Activated naive CD4-positive, alpha-beta T cell treated with anti-CD3 and anti-CD28 coated beads for 36 hours (primary cell): ENCODE measurements around the gene HKDC1. TPM values are rescaled to one million over a fixed set of nuclear protein-coding genes. Genes with fewer than 3 reads are reported as not detected.

Experiments used
- CTCF ChIA-PET: fragments of 350-600 bp; sonication (Branson Sonifier 250); formaldehyde crosslinking; loops from one replicate; lab custom pipeline; 2021; ENCODE audit warnings: antibody characterized with exemption; lab: Charles Lee
- DNase-seq: peaks from one replicate; pipeline ENCODE4 v3.0.0-alpha.2; 2020
- H3K27ac Mint-ChIP-seq: one replicate; pipeline ENCODE4 v1.8.0; 2021; ENCODE audit warnings: mild to moderate bottlenecking, mixed read lengths
- H3K27me3 Mint-ChIP-seq: one replicate; pipeline ENCODE4 v1.8.0; 2021; ENCODE audit warnings: low read depth, mixed read lengths
- H3K36me3 Mint-ChIP-seq: one replicate; pipeline ENCODE4 v1.8.0; 2021; ENCODE audit warnings: low read depth, mixed read lengths
- H3K4me1 Mint-ChIP-seq: one replicate; pipeline ENCODE4 v1.8.0; 2021; ENCODE audit warnings: low read depth, mixed read lengths
- H3K4me3 Mint-ChIP-seq: one replicate; pipeline ENCODE4 v1.8.0; 2021; ENCODE audit warnings: mild to moderate bottlenecking, moderate library complexity, mixed read lengths
- H3K9me3 Mint-ChIP-seq: one replicate; pipeline ENCODE4 v1.8.0; 2021; ENCODE audit warnings: mixed read lengths
- intact Hi-C: fragments of 100-400 bp; cut with micrococcal nuclease; formaldehyde crosslinking; loops from one replicate; pipeline ENCODE4 v1.15.1; 2023
- total RNA-seq, 2 experiments: library from RNA; stranded (reverse); gene quantifications; one replicate each; pipeline ENCODE4 v1.2.3, GENCODE V29; 2021

The HKDC1 gene
- total RNA-seq, 2 experiments from 2014 or later: 1.5 to 1.6 TPM

- Mint-ChIP-seq H3K9me3 (no peaks in the 10 kb centered on the region), H3K27ac (peak overlapping the region; percentile 29), H3K36me3 (peaks cover 18% of the 10 kb centered on the region), H3K27me3 (no peaks in the 10 kb centered on the region), H3K4me3 (no peak overlapping the region), H3K4me1 (peaks cover 7% of the 10 kb centered on the region)
- DNase-seq: no peak
- intact Hi-C loops: no loop called here
- CTCF ChIA-PET: no interaction called here
Measured at GRCh38 chr10:69201045-69201444, 19.1 kb upstream of the HKDC1 start.

GRCh38 chr10:69202332-69202731 lies 17.8 kb upstream of the HKDC1 start:
- Mint-ChIP-seq H3K9me3 (no peaks in the 10 kb centered on the region), H3K27ac (no peak overlapping the region), H3K4me1 (peaks cover 7% of the 10 kb centered on the region), H3K27me3 (no peaks in the 10 kb centered on the region), H3K4me3 (no peak overlapping the region), H3K36me3 (peaks cover 18% of the 10 kb centered on the region)
- CTCF ChIA-PET: no interaction called here
- no peak for DNase-seq
- intact Hi-C loops: no loop called here

GRCh38 chr10:69208761-69209160 lies 11.4 kb upstream of the HKDC1 start:
- DNase-seq: no peak
- no peaks in the 10 kb centered on the region for H3K9me3 Mint-ChIP-seq
- peaks cover 3% of the 10 kb centered on the region for H3K4me1 Mint-ChIP-seq
- peaks cover 10% of the 10 kb centered on the region for H3K36me3 Mint-ChIP-seq
- no peak overlapping the region for H3K27ac Mint-ChIP-seq
- no peaks in the 10 kb centered on the region for H3K27me3 Mint-ChIP-seq
- intact Hi-C loops: no loop called here
- CTCF ChIA-PET: interaction anchor here (0.6 to 0.7 kb wide), 3 partner anchors 9 to 110 kb away, joined by 3 to 7 read pairs (median 4); no protein-coding TSS in a partner anchor
- no peak overlapping the region for H3K4me3 Mint-ChIP-seq

GRCh38 chr10:69209787-69210484 lies 10.2 kb upstream of the HKDC1 start:
- Mint-ChIP-seq H3K4me3 (no peak overlapping the region), H3K36me3 (peaks cover 10% of the 10 kb centered on the region), H3K4me1 (peaks cover 13% of the 10 kb centered on the region), H3K27ac (no peak overlapping the region), H3K9me3 (no peaks in the 10 kb centered on the region), H3K27me3 (no peaks in the 10 kb centered on the region)
- intact Hi-C loops: no loop called here
- no peak for DNase-seq
- CTCF ChIA-PET: interaction anchor here (0.5 to 1.0 kb wide), 2 partner anchors 41 to 214 kb away, joined by 3 read pairs; no protein-coding TSS in a partner anchor

- H3K27ac Mint-ChIP-seq: no peak overlapping the region
- intact Hi-C loops: no loop called here
- H3K4me3 Mint-ChIP-seq: no peak overlapping the region
- CTCF ChIA-PET: interaction anchor here (1.3 to 1.4 kb wide), 2 partner anchors 12 to 197 kb away, joined by 3 to 4 read pairs; no protein-coding TSS in a partner anchor
- H3K27me3 Mint-ChIP-seq: no peaks in the 10 kb centered on the region
- DNase-seq: no peak
- peaks cover 25% of the 10 kb centered on the region for H3K4me1 Mint-ChIP-seq
- peaks cover 10% of the 10 kb centered on the region for H3K36me3 Mint-ChIP-seq
- H3K9me3 Mint-ChIP-seq: no peaks in the 10 kb centered on the region
Measured at GRCh38 chr10:69211104-69211503, 9.0 kb upstream of the HKDC1 start.

- Mint-ChIP-seq H3K27ac (no peak overlapping the region), H3K4me3 (no peak overlapping the region), H3K27me3 (no peaks in the 10 kb centered on the region), H3K4me1 (peaks cover 29% of the 10 kb centered on the region), H3K36me3 (peaks cover 10% of the 10 kb centered on the region), H3K9me3 (no peaks in the 10 kb centered on the region)
- intact Hi-C loops: no loop called here
- CTCF ChIA-PET: interaction anchor here (1.0 to 1.4 kb wide), 3 partner anchors 11 to 205 kb away, joined by 3 to 4 read pairs (median 3); no protein-coding TSS in a partner anchor
- no peak for DNase-seq
Measured at GRCh38 chr10:69211524-69211923, 8.6 kb upstream of the HKDC1 start.

GRCh38 chr10:69213591-69214311 lies 6.4 kb upstream of the HKDC1 start:
- Mint-ChIP-seq H3K36me3 (peaks cover 5% of the 10 kb centered on the region), H3K27me3 (no peaks in the 10 kb centered on the region), H3K4me3 (no peak overlapping the region), H3K9me3 (no peaks in the 10 kb centered on the region), H3K27ac (no peak overlapping the region), H3K4me1 (peaks cover 32% of the 10 kb centered on the region)
- CTCF ChIA-PET: no interaction called here
- intact Hi-C loops: loop anchor here (1.0 kb wide), 2 partner anchors 9 to 49 kb away; no protein-coding TSS in a partner anchor
- DNase-seq: no peak

GRCh38 chr10:69214666-69215131 lies 5.4 kb upstream of the HKDC1 start:
- DNase-seq: no peak
- Mint-ChIP-seq H3K27ac (peak overlapping the region; percentile 78), H3K4me1 (peaks cover 32% of the 10 kb centered on the region), H3K27me3 (no peaks in the 10 kb centered on the region), H3K4me3 (no peak overlapping the region), H3K36me3 (no peaks in the 10 kb centered on the region), H3K9me3 (no peaks in the 10 kb centered on the region)
- intact Hi-C loops: loop anchor here (1.0 kb wide), 3 partner anchors 8 to 48 kb away; no protein-coding TSS in a partner anchor
- CTCF ChIA-PET: interaction anchor here (0.6 to 1.2 kb wide), 5 partner anchors 12 to 474 kb away, joined by 3 to 4 read pairs (median 3); no protein-coding TSS in a partner anchor

- Mint-ChIP-seq H3K27ac (peak overlapping the region; percentile 78), H3K4me1 (peaks cover 29% of the 10 kb centered on the region), H3K4me3 (peak overlapping the region; percentile 23), H3K36me3 (no peaks in the 10 kb centered on the region), H3K27me3 (no peaks in the 10 kb centered on the region), H3K9me3 (no peaks in the 10 kb centered on the region)
- intact Hi-C loops: loop anchor here (1.0 kb wide), 1 partner anchor 36 kb away; no protein-coding TSS in a partner anchor
- DNase-seq: peak; percentile 76
- CTCF ChIA-PET: interaction anchor here (0.6 to 1.2 kb wide), 4 partner anchors 11 to 473 kb away, joined by 3 read pairs; no protein-coding TSS in a partner anchor
Measured at GRCh38 chr10:69215405-69216171, 4.5 kb upstream of the HKDC1 start.

- no peak for DNase-seq
- H3K4me1 Mint-ChIP-seq: peaks cover 31% of the 10 kb centered on the region
- H3K27ac Mint-ChIP-seq: no peak overlapping the region
- no peaks in the 10 kb centered on the region for H3K9me3 Mint-ChIP-seq
- intact Hi-C loops: no loop called here
- H3K27me3 Mint-ChIP-seq: no peaks in the 10 kb centered on the region
- no peaks in the 10 kb centered on the region for H3K36me3 Mint-ChIP-seq
- CTCF ChIA-PET: interaction anchor here (0.9 kb wide), 2 partner anchors 12 to 192 kb away, joined by 3 read pairs; no protein-coding TSS in a partner anchor
- no peak overlapping the region for H3K4me3 Mint-ChIP-seq
Measured at GRCh38 chr10:69216577-69217118, 3.5 kb upstream of the HKDC1 start.

GRCh38 chr10:69217119-69217754 lies 2.9 kb upstream of the HKDC1 start:
- CTCF ChIA-PET: interaction anchor here (0.5 to 0.9 kb wide), 3 partner anchors 9 to 191 kb away, joined by 3 to 4 read pairs (median 3); no protein-coding TSS in a partner anchor
- Mint-ChIP-seq H3K4me1 (peaks cover 37% of the 10 kb centered on the region), H3K27me3 (no peaks in the 10 kb centered on the region), H3K4me3 (no peak overlapping the region), H3K36me3 (no peaks in the 10 kb centered on the region), H3K27ac (no peak overlapping the region), H3K9me3 (no peaks in the 10 kb centered on the region)
- no peak for DNase-seq
- intact Hi-C loops: no loop called here
